Pulmonary artery endothelial cell (primary cell): ENCODE data around the gene DOCK1. TPM values are rescaled to one million over a fixed set of nuclear protein-coding genes. Genes with fewer than 3 reads are reported as not detected.

Experiments
- DNase-seq: peaks from one replicate; pipeline ENCODE4 v3.0.0-alpha.2; 2011; ENCODE audit warnings: low read depth, low spot score
- total RNA-seq: library from RNA; depleted of rRNA; stranded (reverse); fragments of >200 nt; gene quantifications from 2 replicates; pipeline ENCODE4 v1.2.3, GENCODE V29; 2014

The DOCK1 gene
- total RNA-seq, 1 donor from 2014 or later, result 74.0 TPM

- no peak for DNase-seq
Measured at GRCh38 chr10:127133672-127134500, 228.7 kb downstream of the DOCK1 start.

- no peak for DNase-seq
Measured at GRCh38 chr10:127135844-127136577, 230.8 kb downstream of the DOCK1 start.

- no peak for DNase-seq
Measured at GRCh38 chr10:127137391-127137790, 232.2 kb downstream of the DOCK1 start.

GRCh38 chr10:127142136-127142535 is 236.9 kb downstream of the DOCK1 start:
- DNase-seq, result no peak

GRCh38 chr10:127142856-127143255 is 237.6 kb downstream of the DOCK1 start:
- DNase-seq, result no peak

GRCh38 chr10:127145173-127145572 is 239.9 kb downstream of the DOCK1 start:
- no peak for DNase-seq

GRCh38 chr10:127146661-127147060 is 241.4 kb downstream of the DOCK1 start:
- no peak for DNase-seq

GRCh38 chr10:127148066-127148932 is 243.1 kb downstream of the DOCK1 start:
- DNase-seq, result peak; percentile 68

- DNase-seq, result peak; percentile 5
Measured at GRCh38 chr10:127148933-127149220, 243.6 kb downstream of the DOCK1 start.

- no peak for DNase-seq
Measured at GRCh38 chr10:127149501-127150081, 244.4 kb downstream of the DOCK1 start.

GRCh38 chr10:127150136-127150535 is 244.9 kb downstream of the DOCK1 start:
- no peak for DNase-seq

GRCh38 chr10:127151541-127151940 is 246.3 kb downstream of the DOCK1 start:
- no peak for DNase-seq

- DNase-seq, result no peak
Measured at GRCh38 chr10:127151981-127152699, 246.9 kb downstream of the DOCK1 start.

- DNase-seq, result no peak
Measured at GRCh38 chr10:127153181-127153580, 248.0 kb downstream of the DOCK1 start.

- DNase-seq, result no peak
Measured at GRCh38 chr10:127154831-127155620, 249.8 kb downstream of the DOCK1 start.

GRCh38 chr10:127157089-127157488 is 251.9 kb downstream of the DOCK1 start:
- no peak for DNase-seq

- DNase-seq, result no peak
Measured at GRCh38 chr10:127157506-127158200, 252.4 kb downstream of the DOCK1 start.

- no peak for DNase-seq
Measured at GRCh38 chr10:127158662-127159061, 253.4 kb downstream of the DOCK1 start.

- DNase-seq, result no peak
Measured at GRCh38 chr10:127159648-127160245, 254.5 kb downstream of the DOCK1 start.
